ENCODE data around the gene TLR9.

TLR9 gene

DNA sequence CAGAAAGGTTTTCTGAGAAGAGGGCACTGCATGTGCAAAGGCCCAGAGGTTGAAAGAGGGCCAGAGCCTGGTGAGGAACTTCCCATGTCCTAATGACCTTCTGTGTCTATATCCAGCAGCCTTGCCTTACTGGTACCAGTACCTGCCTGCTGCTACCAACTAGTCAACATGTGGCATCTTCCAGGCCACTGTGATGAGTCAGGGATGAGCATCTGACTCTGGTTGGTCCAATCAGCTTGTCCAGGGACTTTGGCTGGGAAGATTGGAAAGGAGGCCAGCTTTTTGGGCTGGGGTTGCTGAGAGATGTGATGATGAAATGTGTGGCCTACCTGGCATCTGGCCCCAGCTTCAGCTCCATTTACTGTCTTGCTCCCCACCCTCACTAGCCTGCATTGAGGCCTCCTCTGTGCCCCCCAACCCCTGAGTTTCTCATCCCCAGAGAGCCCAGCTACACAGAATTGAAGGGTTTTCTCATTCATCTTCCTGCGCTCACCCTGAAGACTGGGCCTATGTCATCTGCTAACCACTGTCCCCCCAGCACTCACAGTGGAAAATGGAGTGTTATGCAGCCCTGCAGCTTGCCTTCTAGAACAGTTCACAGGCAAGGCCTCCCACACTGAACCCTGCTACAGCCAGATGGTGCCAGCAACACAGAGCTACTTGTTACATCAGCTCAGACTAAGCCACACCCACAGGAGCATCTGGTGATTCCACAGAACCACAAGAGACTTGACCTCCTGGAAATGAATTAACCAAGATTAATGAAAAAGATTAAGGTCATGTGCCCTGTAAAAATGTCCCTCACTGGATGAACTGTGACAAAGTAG lies 14.8 kb upstream of the TLR9 start:
- TF ChIP-seq Cebpa-rat (IDR thresholded peaks at IDR 0.05), result no peak
- H3K4me3 ChIP-seq, result peak overlapping the region; percentile 78 to 95 (median 88)
- H3K27me3 ChIP-seq, result no peaks in the 10 kb centered on the region
- H3K4me1 ChIP-seq, result peaks cover 83 to 89% (median 84%) of the 10 kb centered on the region in 10 experiments
- peak overlapping the region; percentile 93 to 99 (median 98) for H3K4me2 ChIP-seq
- H3K27ac ChIP-seq, result peak overlapping the region; percentile 65 to 97 (median 93); a peak in 21 of 22 replicates
- H3K9ac ChIP-seq, result peak overlapping the region; percentile 85 to 97 (median 92); a peak in 21 of 22 replicates
- peaks cover 0 to 5% (median 0%) of the 10 kb centered on the region in 11 experiments; a peak in 2 of 22 replicates for H3K9me3 ChIP-seq (replicated peaks in 1 of 11)
- peaks cover 17 to 34% (median 29%) of the 10 kb centered on the region in 11 experiments; a peak in 18 of 22 replicates for H4K20me1 ChIP-seq
- H3K36me3 ChIP-seq, result peaks cover 0 to 12% (median 5%) of the 10 kb centered on the region in 11 experiments; a peak in 13 of 22 replicates

DNA sequence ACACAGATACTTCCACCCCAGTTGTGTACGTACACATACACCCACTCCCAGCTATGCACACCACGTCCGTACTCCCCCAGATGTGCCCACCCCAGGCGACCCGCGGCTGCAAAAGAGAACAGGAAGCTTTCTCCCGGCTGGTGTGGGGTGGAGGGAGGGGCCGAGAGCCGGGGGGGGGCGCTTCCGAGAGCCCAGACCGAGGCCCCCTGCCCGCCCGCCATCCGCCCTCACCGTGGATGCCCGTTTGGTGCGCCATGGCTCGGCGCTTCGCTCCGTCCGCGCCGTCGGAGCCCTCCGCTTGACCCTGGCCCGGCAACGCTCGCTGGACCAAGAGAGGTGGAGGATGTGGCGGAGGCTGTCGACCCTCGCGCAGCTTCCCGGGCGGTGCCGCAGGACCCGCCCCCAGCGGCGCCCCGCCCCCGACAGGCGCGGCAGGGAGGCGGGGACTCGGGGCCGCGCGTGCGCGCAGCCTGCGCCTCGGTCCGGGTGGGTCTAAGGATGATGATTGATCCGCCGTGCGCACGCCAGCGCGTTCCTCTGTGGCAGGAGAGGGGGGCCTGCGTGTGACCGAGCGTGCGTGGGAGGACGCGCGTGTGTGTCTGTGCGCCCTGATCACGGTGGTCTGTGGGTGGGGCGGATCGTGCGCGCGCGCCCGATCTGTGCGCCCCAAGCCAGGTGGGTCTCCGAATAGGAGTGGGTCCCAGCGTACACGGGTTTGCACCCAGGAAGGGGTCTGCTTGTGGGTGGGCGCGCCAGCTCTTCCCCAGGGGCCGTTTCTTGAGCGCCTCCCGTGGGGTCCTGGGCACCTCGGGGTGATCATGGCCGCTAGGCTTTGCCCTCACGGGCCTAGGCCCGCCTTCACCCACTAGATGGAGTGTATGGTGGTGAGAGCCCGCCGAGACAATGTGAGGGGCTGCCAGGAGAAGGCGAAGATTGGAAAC lies 13.6 kb upstream of the TLR9 start, which contains the start of gene TWF2:
Gene TWF2 (minus strand): TSS at position 398 of the 941 bp plus-strand sequence. CDS start 142 bp downstream, at position 256.
- peaks cover 82 to 88% (median 84%) of the 10 kb centered on the region in 10 experiments for H3K4me1 ChIP-seq

DNA sequence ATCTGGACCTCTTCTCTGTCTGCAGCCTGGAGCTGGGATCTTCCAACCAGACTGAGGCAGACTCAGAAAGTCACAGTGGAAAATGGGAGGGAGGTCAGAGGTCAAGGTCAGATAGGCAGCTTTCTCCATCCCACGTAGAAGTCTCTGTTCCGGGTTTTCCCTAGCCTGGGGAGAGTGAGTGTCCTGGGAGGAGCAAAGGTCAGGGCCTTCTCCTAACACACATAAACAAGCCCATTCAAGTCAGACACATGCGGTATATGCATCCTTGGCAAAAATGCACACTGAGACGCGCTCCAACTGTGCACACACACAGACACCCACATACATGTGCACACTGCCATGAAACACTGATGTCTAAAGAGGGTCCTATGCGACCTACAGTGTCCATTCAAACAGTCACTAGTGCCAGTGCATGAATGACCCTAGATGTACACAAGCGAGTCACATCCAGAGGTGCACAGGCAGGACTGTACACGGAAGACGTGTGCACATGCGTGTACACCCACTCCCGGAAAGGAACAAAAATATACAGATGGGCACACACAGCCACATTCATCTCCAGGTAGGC lies 12.8 kb upstream of the TLR9 start:
- H3K4me3 ChIP-seq, result peak overlapping the region; percentile 78 to 95 (median 88)
- peaks cover 0 to 2% (median 0%) of the 10 kb centered on the region in 11 experiments; a peak in 1 of 22 replicates for H3K9me3 ChIP-seq (replicated peaks in 1 of 11)
- H3K4me2 ChIP-seq, result peak overlapping the region; percentile 94 to 99 (median 98)
- no peaks in the 10 kb centered on the region for H3K27me3 ChIP-seq
- H3K36me3 ChIP-seq, result peaks cover 13 to 31% (median 23%) of the 10 kb centered on the region in 11 experiments; a peak in 20 of 22 replicates
- peaks cover 20 to 52% (median 47%) of the 10 kb centered on the region in 11 experiments; a peak in 19 of 22 replicates for H4K20me1 ChIP-seq
- H3K9ac ChIP-seq, result peak overlapping the region; percentile 85 to 97 (median 92)
- peaks cover 82 to 88% (median 84%) of the 10 kb centered on the region in 10 experiments for H3K4me1 ChIP-seq
- no peak for TF ChIP-seq Cebpa-rat (IDR thresholded peaks at IDR 0.05)
- peak overlapping the region; percentile 49 to 97 (median 93); a peak in 21 of 22 replicates for H3K27ac ChIP-seq

More for the DNA sequence above, 13.6 kb upstream of the TLR9 start, which contains the start of gene TWF2:
- Histone ChIP-seq H3K4me3 (peak within 1 kb of the TSS; percentile 78 to 95 (median 88)), H3K4me2 (peak within 1 kb of the TSS; percentile 94 to 99 (median 98)), H3K27me3 (no peaks in the 10 kb centered on the region), H3K9ac (peak within 1 kb of the TSS; percentile 85 to 97 (median 92)), H4K20me1 (peaks cover 20 to 46% (median 40%) of the 10 kb centered on the region in 11 experiments; a peak in 19 of 22 replicates), H3K27ac (peak within 1 kb of the TSS; percentile 65 to 97 (median 93)), H3K36me3 (peaks cover 11 to 24% (median 17%) of the 10 kb centered on the region in 11 experiments; a peak in 20 of 22 replicates), H3K9me3 (replicated peaks in 1 of 11) (peaks cover 0 to 5% (median 0%) of the 10 kb centered on the region in 11 experiments; a peak in 1 of 22 replicates)
- no peak for TF ChIP-seq Cebpa-rat (IDR thresholded peaks at IDR 0.05)

DNA sequence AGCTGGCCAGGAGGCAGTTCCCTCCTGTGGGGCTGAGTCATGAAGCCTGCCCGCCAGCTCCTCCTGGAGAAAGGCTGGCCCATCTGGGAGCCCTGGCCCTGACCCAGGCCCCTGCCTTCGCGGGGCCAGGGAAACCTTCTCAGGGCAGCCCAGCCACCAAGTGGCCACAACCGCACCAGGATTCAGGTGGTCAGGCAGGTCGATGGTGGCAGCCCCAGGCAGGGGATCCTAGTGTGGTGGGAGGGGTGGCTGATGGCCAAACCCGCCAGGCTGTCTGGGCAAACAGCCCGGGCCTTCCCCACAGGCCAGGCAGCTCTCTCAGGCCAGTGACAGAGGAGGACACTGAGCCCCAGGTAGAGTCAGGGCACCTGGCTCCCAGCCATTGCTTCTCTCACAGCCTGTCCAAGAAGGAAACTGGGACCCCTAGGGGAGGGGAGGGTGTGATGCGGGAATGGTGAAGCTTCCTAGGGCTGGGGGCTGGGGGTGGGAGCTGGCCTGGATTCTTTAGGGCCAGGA lies 12.3 kb upstream of the TLR9 start:
- Histone ChIP-seq H3K27ac (peak overlapping the region; percentile 49 to 97 (median 93); a peak in 21 of 22 replicates), H3K9ac (peak overlapping the region; percentile 85 to 97 (median 92)), H3K36me3 (peaks cover 13 to 37% (median 26%) of the 10 kb centered on the region in 11 experiments; a peak in 20 of 22 replicates), H3K4me1 (peaks cover 84 to 88% (median 86%) of the 10 kb centered on the region in 10 experiments), H3K4me3 (peak overlapping the region; percentile 78 to 95 (median 88)), H3K9me3 (replicated peaks in 1 of 11) (no peaks in the 10 kb centered on the region), H4K20me1 (peaks cover 20 to 58% (median 52%) of the 10 kb centered on the region in 11 experiments; a peak in 19 of 22 replicates), H3K27me3 (no peaks in the 10 kb centered on the region), H3K4me2 (peak overlapping the region; percentile 94 to 99 (median 98))
- TF ChIP-seq Cebpa-rat (IDR thresholded peaks at IDR 0.05), result no peak

DNA sequence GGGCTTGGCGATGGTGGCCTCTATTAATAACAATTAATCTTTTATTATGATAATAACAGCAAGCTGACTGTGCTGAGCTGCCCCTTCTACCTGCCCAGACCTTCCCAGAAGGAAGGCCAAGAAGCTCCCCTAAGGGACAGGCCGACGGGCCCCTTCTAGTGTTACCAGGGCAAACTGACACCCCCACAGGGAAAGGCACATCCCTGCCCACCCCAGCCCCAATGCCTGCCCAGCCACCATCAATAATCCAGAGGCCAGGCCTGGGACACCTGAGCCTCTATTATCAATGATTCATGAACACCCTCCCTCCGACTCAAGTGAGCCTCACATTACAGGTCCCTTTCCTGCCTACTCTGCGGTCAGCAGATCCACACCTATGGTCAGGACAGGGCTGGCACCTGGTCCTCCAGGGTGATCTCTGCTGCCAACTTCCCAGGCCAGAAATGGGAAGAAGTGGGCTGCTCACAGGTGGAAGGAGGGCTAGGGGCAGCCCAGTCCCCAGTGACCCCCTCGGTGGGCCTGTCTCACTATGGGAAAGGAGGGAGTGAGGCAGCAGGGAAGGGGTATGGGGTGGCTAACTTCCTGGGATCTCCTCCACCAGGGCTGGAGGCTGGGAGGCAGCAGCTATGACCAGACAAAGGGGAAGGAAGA lies 11.7 kb upstream of the TLR9 start:
- Histone ChIP-seq H4K20me1 (peaks cover 25 to 64% (median 58%) of the 10 kb centered on the region in 11 experiments), H3K4me3 (peak overlapping the region; percentile 78 to 95 (median 88)), H3K27me3 (no peaks in the 10 kb centered on the region), H3K4me2 (peak overlapping the region; percentile 94 to 99 (median 98)), H3K4me1 (peaks cover 84 to 91% (median 88%) of the 10 kb centered on the region in 10 experiments), H3K9me3 (replicated peaks in 1 of 11) (no peaks in the 10 kb centered on the region), H3K9ac (peak overlapping the region; percentile 85 to 97 (median 92)), H3K36me3 (peaks cover 13 to 43% (median 26%) of the 10 kb centered on the region in 11 experiments; a peak in 20 of 22 replicates), H3K27ac (peak overlapping the region; percentile 49 to 97 (median 93); a peak in 21 of 22 replicates)
- no peak for TF ChIP-seq Cebpa-rat (IDR thresholded peaks at IDR 0.05)

DNA sequence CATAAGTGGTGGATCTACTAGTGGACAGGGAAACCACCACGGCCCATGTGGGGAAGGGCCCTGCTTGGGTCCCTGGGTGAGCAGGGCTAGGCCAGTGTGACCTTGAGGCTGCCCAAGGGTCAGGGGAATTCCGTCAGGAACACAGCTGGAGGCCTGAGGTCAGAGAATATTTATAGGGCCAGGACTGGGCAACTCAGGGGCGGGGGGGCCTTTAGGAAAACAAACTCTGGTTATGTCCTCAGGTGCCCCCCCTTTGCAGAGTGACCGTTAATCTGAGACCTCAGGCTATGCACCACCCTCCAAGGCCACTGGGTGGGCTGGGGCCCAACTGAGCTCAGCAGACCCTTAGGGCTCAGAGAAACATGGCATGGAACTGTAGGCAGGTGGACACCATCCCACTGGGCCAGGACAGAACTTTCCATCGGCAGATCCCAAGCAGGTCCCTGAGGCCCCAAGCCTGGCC lies 11.0 kb upstream of the TLR9 start:
- peak overlapping the region; percentile 30 to 97 (median 92); a peak in 17 of 22 replicates for H3K9ac ChIP-seq
- H3K27me3 ChIP-seq, result no peaks in the 10 kb centered on the region
- peak overlapping the region; percentile 94 to 99 (median 98) for H3K4me2 ChIP-seq
- peaks cover 84 to 91% (median 89%) of the 10 kb centered on the region in 10 experiments for H3K4me1 ChIP-seq
- H3K4me3 ChIP-seq, result peak overlapping the region in 7 of 10 experiments; percentile 79 to 95 (median 89); a peak in 11 of 20 replicates
- H4K20me1 ChIP-seq, result peaks cover 30 to 71% (median 65%) of the 10 kb centered on the region in 11 experiments
- no peak for TF ChIP-seq Cebpa-rat (IDR thresholded peaks at IDR 0.05)
- H3K9me3 ChIP-seq (replicated peaks in 1 of 11), result no peaks in the 10 kb centered on the region
- H3K36me3 ChIP-seq, result peaks cover 13 to 49% (median 30%) of the 10 kb centered on the region in 11 experiments; a peak in 21 of 22 replicates
- peak overlapping the region in 9 of 11 experiments; percentile 25 to 97 (median 93); a peak in 17 of 22 replicates for H3K27ac ChIP-seq
